Measurements from ENCODE around the gene MADD. TPM values are rescaled to one million over a fixed set of nuclear protein-coding genes. Genes with fewer than 3 reads are reported as not detected.
A peak's percentile ranks its signal among the peaks of the same experiment; 100 is the strongest.

Gene MADD
- polyA plus RNA-seq, 6 donors from 2014 or later: 12.1 to 24.8 (median 16.4) TPM

DNA sequence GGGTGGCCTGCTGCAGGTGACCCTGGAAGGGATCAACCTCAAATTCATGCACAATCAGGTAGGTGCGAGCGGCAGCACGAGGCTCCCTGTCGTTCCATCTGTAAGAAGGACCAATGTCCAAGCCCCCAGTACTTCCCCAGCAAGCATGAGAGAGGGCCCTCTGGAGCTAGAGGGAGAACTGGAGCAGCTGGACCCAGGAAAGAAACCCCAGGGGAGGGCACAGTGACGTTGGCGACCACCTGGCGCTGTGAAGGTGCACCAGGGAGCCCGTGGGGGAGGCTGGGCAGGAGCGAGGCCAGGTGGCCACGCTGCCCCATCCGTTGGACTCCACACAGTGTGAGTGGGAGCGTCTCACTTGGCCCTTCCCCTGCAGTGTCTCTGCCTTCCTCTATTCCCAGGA lies 54.6 kb downstream of the MADD start:
- no peak for ATAC-seq (ENCODE audit: low read depth in 2 of 2)
- Mint-ChIP-seq H3K4me1 (peaks cover 0 to 19% (median 15%) of the 10 kb centered on the region in 3 donors), H3K27me3 (no peaks in the 10 kb centered on the region), H3K9me3 (no peaks in the 10 kb centered on the region), H3K4me3 (no peak overlapping the region), H3K27ac (peak overlapping the region in 2 of 6 donors; percentile 81 to 90), H3K36me3 (peaks cover 7 to 35% of the 10 kb centered on the region in 2 donors)
- no peak for DNase-seq

DNA sequence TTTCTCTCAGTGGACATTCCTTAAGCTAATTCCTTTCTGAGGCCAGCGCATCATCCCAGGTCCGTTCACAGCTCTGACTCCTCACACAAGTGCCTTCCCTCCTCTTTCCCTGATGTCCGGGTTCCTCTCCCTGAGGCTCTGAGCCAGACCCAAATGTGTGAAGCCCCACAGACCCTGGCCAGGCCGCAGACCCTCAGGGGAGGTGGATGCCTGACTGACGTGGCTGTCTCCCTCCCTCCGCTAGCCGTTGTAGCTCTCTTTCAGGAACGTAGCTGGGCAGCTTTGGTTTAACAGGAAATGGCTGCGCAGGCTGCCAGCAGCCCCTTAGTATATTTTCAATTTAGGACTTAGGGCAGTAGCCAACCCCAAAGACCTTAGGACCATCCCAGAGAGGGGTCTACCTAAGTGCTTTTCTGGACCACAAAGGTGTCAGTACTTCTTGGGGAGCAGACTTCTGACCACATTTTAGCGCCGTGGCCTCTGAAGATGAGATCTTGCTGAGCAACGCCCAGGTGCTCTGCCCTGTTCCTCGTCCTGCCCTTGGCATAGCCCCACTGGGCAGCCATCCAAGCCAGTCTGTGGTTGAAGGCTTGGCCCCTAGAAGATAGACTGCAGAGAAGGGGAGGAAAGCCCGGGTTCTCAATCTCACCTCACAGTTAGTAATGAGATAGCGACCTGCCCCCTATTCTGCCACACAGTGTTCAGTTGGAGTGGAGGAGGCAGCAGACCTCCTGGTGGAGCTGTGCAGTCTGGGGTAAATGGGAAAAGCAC lies 55.5 kb downstream of the MADD start:
- peaks cover 7 to 35% of the 10 kb centered on the region in 2 donors for H3K36me3 Mint-ChIP-seq
- peak overlapping the region in 3 of 6 donors; percentile 24 to 94 (median 84) for H3K27ac Mint-ChIP-seq
- no peaks in the 10 kb centered on the region for H3K9me3 Mint-ChIP-seq
- peaks cover 0 to 19% (median 16%) of the 10 kb centered on the region in 3 donors for H3K4me1 Mint-ChIP-seq
- H3K4me3 Mint-ChIP-seq: no peak overlapping the region
- no peak for DNase-seq
- no peaks in the 10 kb centered on the region for H3K27me3 Mint-ChIP-seq
- ATAC-seq (ENCODE audit: low read depth in 2 of 2): no peak

DNA sequence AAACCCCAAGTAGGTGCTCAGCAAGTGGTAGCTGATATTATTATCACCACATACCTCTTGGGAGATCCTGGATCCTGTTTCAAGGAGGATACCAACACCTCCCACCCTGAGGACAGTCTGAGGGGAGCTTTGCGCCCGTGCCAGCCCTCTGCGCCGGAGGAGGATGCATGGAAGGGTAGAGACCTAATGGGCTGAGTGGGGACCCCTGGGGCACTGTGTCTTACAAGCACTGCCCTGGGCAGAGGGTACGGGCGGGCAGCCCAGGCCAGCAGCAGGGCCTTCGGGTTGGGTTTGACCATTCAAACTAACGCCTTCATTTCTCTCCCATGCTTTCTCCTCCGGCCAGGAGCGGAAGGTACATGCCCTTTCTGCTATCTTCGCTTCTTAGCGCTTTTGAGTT lies 56.3 kb downstream of the MADD start:
- Mint-ChIP-seq H3K4me3 (no peak overlapping the region), H3K4me1 (peaks cover 0 to 19% (median 16%) of the 10 kb centered on the region in 3 donors), H3K36me3 (peaks cover 7 to 34% of the 10 kb centered on the region in 2 donors), H3K27ac (peak overlapping the region in 4 of 6 donors; percentile 55 to 88 (median 80)), H3K9me3 (no peaks in the 10 kb centered on the region), H3K27me3 (no peaks in the 10 kb centered on the region)
- ATAC-seq (ENCODE audit: low read depth in 2 of 2): no peak
- no peak for DNase-seq

DNA sequence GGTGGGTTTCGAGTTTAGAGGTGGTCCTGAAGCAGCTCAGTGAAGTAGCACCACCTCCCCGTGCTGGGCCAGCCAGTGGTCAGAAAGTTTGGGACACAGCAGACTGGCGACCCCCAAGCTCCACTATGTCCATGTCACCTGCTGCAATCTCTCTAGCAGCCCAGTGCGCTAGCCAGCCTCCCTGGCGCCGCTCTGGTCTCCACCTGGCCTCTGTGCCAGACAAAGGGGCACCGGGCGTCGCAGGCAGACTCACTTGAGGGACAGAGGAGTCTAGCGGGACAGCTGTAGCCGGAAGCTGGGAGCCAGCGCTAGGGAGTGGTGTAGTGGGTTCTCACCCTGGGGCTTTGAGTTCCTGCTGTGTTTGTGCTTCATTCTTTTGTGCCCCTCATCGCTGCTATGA lies 57.1 kb downstream of the MADD start:
- Mint-ChIP-seq H3K36me3 (peaks cover 7 to 27% of the 10 kb centered on the region in 2 donors), H3K27me3 (no peaks in the 10 kb centered on the region), H3K27ac (peak overlapping the region in 4 of 6 donors; percentile 51 to 63 (median 58)), H3K4me1 (peaks cover 0 to 19% (median 16%) of the 10 kb centered on the region in 3 donors), H3K9me3 (no peaks in the 10 kb centered on the region), H3K4me3 (no peak overlapping the region)
- DNase-seq: no peak
- ATAC-seq (ENCODE audit: low read depth in 2 of 2): no peak

DNA sequence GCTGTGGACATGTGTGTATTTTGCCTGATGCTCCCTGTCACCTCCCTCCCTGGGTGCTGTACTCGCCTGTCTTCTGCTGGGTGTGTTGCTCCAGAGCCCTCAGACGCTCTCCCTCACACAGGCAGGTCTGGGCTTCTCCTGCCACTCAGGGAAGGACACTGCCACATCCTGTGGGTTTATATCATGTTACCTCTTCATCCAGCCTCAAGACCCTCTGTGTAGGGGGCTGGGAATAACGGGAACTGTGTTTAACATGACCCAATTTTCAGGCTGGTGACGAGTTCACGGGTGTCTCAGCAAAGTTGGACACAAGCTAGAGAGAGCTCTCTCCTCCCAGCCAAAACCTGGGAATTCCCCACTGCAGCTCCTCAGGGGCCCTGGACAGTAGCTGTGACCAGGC lies 58.0 kb downstream of the MADD start:
- H3K36me3 Mint-ChIP-seq: peaks cover 7 to 27% of the 10 kb centered on the region in 2 donors
- no peaks in the 10 kb centered on the region for H3K9me3 Mint-ChIP-seq
- no peak for ATAC-seq (ENCODE audit: low read depth in 2 of 2)
- no peaks in the 10 kb centered on the region for H3K27me3 Mint-ChIP-seq
- no peak for DNase-seq
- no peak overlapping the region for H3K4me3 Mint-ChIP-seq
- peak overlapping the region in 3 of 6 donors; percentile 13 to 90 (median 55) for H3K27ac Mint-ChIP-seq
- peaks cover 0 to 19% (median 16%) of the 10 kb centered on the region in 3 donors for H3K4me1 Mint-ChIP-seq

DNA sequence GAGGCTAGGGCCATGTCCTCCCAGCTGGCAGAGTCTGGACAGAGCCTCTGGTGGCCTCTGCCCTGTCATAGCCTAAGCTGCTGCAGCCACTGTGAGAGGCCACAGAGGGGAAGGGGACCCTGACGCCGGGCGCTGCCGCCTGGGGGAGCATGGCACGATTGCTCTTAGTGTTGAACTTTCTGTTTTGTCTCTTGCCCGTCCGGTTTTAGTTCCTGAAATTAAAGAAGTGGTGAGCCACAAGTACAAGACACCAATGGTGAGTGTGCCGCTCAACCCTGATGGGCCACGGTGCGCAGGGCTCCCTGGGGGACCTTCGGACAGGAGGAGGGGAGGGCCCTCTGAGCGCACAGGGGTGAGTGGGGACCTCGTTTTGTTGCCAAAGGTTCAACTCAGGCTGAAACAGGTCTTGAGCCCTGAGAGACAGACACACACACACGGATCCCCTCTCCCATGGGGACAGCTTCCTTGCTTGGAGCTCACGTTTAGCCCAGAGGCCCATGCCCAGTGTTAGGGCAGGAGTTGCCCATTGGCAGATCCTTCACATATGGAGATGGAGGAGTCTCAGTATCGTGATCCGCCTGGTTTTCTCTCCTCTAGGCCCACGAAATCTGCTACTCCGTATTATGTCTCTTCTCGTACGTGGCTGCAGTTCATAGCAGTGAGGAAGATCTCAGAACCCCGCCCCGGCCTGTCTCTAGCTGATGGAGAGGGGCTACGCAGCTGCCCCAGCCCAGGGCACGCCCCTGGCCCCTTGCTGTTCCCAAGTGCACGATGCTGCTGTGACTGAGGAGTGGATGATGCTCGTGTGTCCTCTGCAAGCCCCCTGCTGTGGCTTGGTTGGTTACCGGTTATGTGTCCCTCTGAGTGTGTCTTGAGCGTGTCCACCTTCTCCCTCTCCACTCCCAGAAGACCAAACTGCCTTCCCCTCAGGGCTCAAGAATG lies 58.8 kb downstream of the MADD start:
- H3K27me3 Mint-ChIP-seq: no peaks in the 10 kb centered on the region
- H3K4me1 Mint-ChIP-seq: peaks cover 0 to 19% (median 16%) of the 10 kb centered on the region in 3 donors
- peak; percentile 61 to 71 for ATAC-seq (ENCODE audit: low read depth in 2 of 2)
- H3K9me3 Mint-ChIP-seq: no peaks in the 10 kb centered on the region
- H3K27ac Mint-ChIP-seq: peak overlapping the region in 5 of 6 donors; percentile 61 to 81 (median 78)
- H3K4me3 Mint-ChIP-seq: peak overlapping the region in 1 of 8 donors; percentile 20
- peaks cover 7 to 27% of the 10 kb centered on the region in 2 donors for H3K36me3 Mint-ChIP-seq
- peak; percentile 14 for DNase-seq

DNA sequence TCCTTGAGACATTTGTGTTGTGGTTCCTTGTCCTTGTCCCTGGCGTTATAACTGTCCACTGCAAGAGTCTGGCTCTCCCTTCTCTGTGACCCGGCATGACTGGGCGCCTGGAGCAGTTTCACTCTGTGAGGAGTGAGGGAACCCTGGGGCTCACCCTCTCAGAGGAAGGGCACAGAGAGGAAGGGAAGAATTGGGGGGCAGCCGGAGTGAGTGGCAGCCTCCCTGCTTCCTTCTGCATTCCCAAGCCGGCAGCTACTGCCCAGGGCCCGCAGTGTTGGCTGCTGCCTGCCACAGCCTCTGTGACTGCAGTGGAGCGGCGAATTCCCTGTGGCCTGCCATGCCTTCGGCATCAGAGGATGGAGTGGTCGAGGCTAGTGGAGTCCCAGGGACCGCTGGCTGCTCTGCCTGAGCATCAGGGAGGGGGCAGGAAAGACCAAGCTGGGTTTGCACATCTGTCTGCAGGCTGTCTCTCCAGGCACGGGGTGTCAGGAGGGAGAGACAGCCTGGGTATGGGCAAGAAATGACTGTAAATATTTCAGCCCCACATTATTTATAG lies 59.6 kb downstream of the MADD start:
- no peak for ATAC-seq (ENCODE audit: low read depth in 2 of 2)
- no peak for DNase-seq
- H3K4me1 Mint-ChIP-seq: peaks cover 0 to 19% (median 16%) of the 10 kb centered on the region in 3 donors
- H3K4me3 Mint-ChIP-seq: no peak overlapping the region
- H3K36me3 Mint-ChIP-seq: peaks cover 7 to 27% of the 10 kb centered on the region in 2 donors
- H3K9me3 Mint-ChIP-seq: no peaks in the 10 kb centered on the region
- H3K27ac Mint-ChIP-seq: peak overlapping the region in 3 of 6 donors; percentile 30 to 81 (median 61)
- H3K27me3 Mint-ChIP-seq: no peaks in the 10 kb centered on the region

DNA sequence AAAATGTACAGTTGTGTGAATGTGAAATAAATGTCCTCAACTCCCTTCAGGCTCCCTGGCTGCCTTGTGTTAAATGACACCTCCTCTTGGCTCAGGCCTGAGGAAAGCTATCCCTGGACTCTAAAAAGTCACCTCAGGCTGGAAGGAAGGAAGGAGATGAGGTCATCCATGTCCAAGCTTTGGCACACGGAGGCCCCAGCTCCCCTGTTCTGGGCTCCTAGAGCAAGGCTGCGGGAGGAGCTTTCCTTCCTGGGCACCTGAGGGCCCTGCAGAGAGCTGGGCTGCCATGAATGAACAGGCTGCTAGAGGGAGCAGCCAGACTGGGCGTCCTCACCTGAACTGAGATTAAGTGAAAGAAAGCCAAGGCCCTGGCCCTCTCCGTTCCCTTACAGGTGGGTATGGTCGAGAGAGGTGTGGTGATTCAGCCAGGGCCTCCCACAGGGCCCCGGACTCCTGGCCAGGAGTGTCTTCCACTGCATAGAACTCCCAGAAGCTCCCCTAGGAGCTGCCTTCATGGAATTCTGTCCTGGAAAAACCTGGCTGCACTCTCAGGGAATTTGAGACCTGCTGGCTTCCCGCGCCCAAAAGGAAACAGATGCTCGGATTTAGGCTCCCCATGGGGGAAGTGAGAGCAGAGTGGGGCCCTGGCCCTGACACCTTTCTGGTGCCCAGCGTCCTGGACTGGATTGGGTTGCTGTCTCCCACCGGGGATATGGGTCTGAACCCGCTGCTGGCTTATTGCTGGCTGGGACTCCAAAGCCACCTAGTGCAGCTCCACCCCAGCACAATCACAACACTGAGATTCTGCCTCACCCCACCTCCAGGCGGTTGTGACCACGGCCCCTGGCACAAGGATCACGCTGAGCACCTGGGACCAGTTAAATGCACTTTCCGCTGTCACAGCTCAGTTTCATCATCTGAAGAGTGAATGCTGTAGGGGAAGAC lies 60.3 kb downstream of the MADD start:
- Mint-ChIP-seq H3K4me1 (peaks cover 0 to 19% (median 12%) of the 10 kb centered on the region in 3 donors), H3K27ac (peak overlapping the region in 3 of 6 donors; percentile 32 to 79 (median 70)), H3K9me3 (no peaks in the 10 kb centered on the region), H3K4me3 (peak overlapping the region in 1 of 8 donors; percentile 74), H3K27me3 (no peaks in the 10 kb centered on the region), H3K36me3 (peaks cover under 1 to 20% of the 10 kb centered on the region in 2 donors)
- ATAC-seq (ENCODE audit: low read depth in 2 of 2): no peak
- no peak for DNase-seq

DNA sequence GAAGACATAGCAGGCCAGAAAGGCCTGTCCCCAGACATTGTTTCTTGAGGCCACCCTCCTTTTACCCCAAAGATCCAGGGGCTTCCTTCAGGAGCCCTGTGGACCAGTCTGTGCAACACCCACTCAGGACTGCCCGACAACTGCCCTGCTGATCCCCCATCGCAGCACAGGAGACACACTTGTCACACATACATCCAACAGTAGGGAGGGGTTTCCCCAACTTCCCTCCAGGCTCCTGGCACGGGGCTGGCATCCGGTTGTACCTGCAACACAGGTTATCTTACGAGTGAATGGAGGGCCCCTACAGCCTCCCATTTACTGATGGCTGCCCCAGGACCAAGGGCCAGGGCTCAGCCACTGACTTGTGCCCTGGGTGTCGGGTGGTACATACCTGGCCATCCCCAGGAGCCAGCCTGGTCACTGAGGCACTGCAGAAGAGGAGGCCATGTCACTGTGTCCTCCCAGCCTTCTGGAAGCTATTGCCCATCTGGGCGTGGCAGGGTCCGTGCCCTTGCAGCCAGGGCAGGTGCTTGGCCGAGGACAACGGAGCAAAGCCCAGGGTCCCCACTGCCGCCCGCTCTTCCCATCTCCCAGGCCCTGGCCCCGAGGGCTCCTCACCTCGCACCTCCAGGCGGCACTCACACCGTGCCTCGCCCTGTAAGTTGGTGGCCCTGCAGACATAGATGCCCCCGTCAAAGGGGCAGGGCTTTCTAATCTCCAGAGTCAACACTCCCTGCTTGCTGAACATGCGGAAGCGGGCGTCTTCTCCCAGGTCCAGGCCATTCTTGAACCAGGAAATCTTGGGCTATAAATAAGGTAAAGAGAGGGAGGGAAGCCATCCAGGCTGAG lies 61.7 kb downstream of the MADD start:
- peaks cover 0 to 17% (median 12%) of the 10 kb centered on the region in 3 donors for H3K4me1 Mint-ChIP-seq
- no peak for ATAC-seq (ENCODE audit: low read depth in 2 of 2)
- DNase-seq: no peak
- no peak overlapping the region for H3K4me3 Mint-ChIP-seq
- peak overlapping the region in 2 of 6 donors; percentile 41 to 53 for H3K27ac Mint-ChIP-seq
- no peaks in the 10 kb centered on the region for H3K9me3 Mint-ChIP-seq
- no peaks in the 10 kb centered on the region for H3K27me3 Mint-ChIP-seq
- peaks cover 0 to 13% of the 10 kb centered on the region in 2 donors for H3K36me3 Mint-ChIP-seq

DNA sequence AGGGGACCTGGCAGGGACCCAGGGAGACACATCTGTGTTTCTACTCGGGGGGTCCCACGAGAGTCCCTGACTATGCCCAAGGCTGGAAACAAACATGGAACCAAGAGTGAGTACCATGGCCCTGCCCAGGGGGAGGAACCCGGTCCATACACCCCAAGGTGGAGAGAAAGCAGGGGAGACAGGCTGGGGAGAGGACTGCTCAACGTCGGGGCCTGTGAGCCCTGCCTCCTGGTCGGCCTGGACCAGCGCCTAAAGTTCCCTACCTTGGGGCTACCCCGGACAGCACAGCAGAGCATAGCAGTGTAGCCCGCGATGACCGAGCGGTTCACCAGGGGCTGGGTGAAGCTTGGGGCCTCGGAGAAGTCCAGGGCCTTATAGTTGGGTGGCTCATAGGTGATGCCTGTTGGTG lies 62.4 kb downstream of the MADD start:
- Mint-ChIP-seq H3K4me3 (no peak overlapping the region), H3K27ac (peak overlapping the region in 2 of 6 donors; percentile 41 to 53), H3K36me3 (peaks cover 0 to 7% of the 10 kb centered on the region in 2 donors), H3K27me3 (no peaks in the 10 kb centered on the region), H3K4me1 (peaks cover 0 to 16% (median 12%) of the 10 kb centered on the region in 3 donors), H3K9me3 (no peaks in the 10 kb centered on the region)
- no peak for ATAC-seq (ENCODE audit: low read depth in 2 of 2)
- no peak for DNase-seq

DNA sequence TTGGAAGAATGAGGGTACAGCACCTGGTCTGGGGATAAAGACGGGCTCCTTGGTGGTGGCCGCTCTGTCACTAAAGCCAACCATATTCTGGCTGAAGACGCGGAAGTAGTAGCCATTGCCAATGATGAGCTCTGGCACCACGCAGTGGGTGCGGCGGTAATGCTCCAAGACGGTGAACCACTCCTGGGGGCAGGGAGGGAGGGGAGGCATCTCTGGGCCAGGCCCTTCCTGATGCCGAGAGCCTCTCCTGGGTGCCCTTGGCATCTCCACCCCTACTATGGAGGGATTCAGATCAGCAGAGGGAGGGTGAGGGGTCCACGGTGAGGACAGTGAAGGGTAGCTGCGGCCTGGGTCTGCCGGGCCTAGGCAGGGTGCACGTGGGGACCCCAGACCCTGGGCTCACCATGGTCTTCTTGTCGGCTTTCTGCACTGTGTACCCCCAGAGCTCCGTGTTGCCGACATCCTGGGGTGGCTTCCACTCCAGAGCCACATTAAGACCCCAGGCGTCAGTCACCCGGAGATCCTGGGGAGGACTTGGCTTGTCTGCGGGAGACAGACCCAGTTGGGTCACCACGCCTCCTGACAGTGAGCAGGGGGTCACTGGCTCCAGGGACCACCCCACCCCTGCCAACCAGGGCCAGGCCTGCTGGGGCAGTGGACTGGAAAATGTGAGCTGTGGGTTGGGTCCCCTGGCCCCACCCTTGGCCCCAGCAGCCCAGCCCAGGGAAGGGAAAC lies 63.0 kb downstream of the MADD start:
- peaks cover 0 to under 1% of the 10 kb centered on the region in 2 donors for H3K36me3 Mint-ChIP-seq
- ATAC-seq (ENCODE audit: low read depth in 2 of 2) (no peak), DNase-seq (no peak)
- H3K4me1 Mint-ChIP-seq: peaks cover 0 to 12% (median 7%) of the 10 kb centered on the region in 3 donors
- H3K27me3 Mint-ChIP-seq: no peaks in the 10 kb centered on the region
- peak overlapping the region in 1 of 6 donors; percentile 22 for H3K27ac Mint-ChIP-seq
- H3K9me3 Mint-ChIP-seq: no peaks in the 10 kb centered on the region
- H3K4me3 Mint-ChIP-seq: no peak overlapping the region

Measured in naive B cell (primary cell).